GM12878 (cell line): ENCODE data around the gene CDC123. TPM values are rescaled to one million over a fixed set of nuclear protein-coding genes. Genes with fewer than 3 reads are reported as not detected.
A peak's percentile ranks its signal among the peaks of the same experiment; 100 is the strongest.
"Not testable (repeated sequence)": the region's sequence is repeated elsewhere in the genome, so short reads cannot be mapped to it uniquely, and the experiment has no call there.

Experiments
- ATAC-seq: fragments of 200-7000 bp; cut with Tn5 transposase; 3 replicates; pipeline ENCODE4 v1.9.1; 2020; ENCODE audit warnings: mild to moderate bottlenecking, moderate library complexity
- BruUV-seq: library from RNA; stranded (reverse); fragments of 400-500 nt; replicated peaks from 2 replicates; lab custom pipeline; 2021; lab: Mats Ljungman, UMichigan
- CTCF ChIA-PET: fragments of 300-600 bp; sonication (Branson Sonifier 250); formaldehyde crosslinking; extraction: SDS; loops from one replicate; lab custom pipeline; 2021; ENCODE audit warnings: inconsistent platforms; lab: Yijun Ruan, JAX
- POLR2A ChIA-PET: fragments of 350-600 bp; formaldehyde crosslinking; extraction: SDS; loops from one replicate; lab custom pipeline; 2021; ENCODE audit warnings: inconsistent platforms; lab: Charles Lee
- RAD21 ChIA-PET: fragments of 300-600 bp; sonication (Branson Sonifier 250); formaldehyde crosslinking; loops from one replicate; lab custom pipeline; 2023; ENCODE audit warnings: antibody characterized with exemption; ENCODE audit not compliant: unreplicated experiment; lab: Charles Lee
- SMC1A ChIA-PET: fragments of 300-600 bp; sonication (Branson Sonifier 250); formaldehyde crosslinking; loops from one replicate; lab custom pipeline; 2023; ENCODE audit not compliant: unreplicated experiment, uncharacterized antibody; lab: Charles Lee
- DNase-seq: peaks from one replicate; pipeline ENCODE4 v3.0.0-alpha.2; 2011; ENCODE audit warnings: low read depth, low spot score
- FAIRE-seq: peaks from 3 replicates; lab custom pipeline; 2011; peaks lifted over from hg19 to GRCh38; lab: Jason Lieb, UNC
- H2AFZ ChIP-seq: 2 replicates; pipeline ENCODE4 v1.6.0; 2011; ENCODE audit warnings: low read depth, low read length, control low read depth; ENCODE audit not compliant: control insufficient read depth
- H3K27ac ChIP-seq: 2 replicates; pipeline ENCODE4 v1.5.1; 2011; ENCODE audit warnings: control low read depth; ENCODE audit not compliant: control insufficient read depth, insufficient read depth
- H3K27me3 ChIP-seq, 2 experiments: replicated peaks in 1 of 2; 2 replicates each; pipeline versions ENCODE4 v1.6.0 to v1.6.1; 2011; ENCODE audit warnings: low read length in 1 of 2; ENCODE audit not compliant: control insufficient read depth in 2 of 2, insufficient read depth in 2 of 2
- H3K36me3 ChIP-seq, 2 experiments: 2 replicates each; pipeline ENCODE4 v1.5.1; 2011; ENCODE audit warnings: low read length in 1 of 2; ENCODE audit not compliant: control insufficient read depth in 2 of 2, insufficient read depth in 2 of 2
- H3K4me1 ChIP-seq: 2 replicates; pipeline ENCODE4 v1.6.1; 2011; ENCODE audit warnings: mild to moderate bottlenecking, low read length, moderate library complexity, mixed read lengths; ENCODE audit not compliant: control insufficient read depth, insufficient read depth
- H3K4me2 ChIP-seq: 2 replicates; pipeline ENCODE4 v1.6.0; 2011; ENCODE audit warnings: control low read depth; ENCODE audit not compliant: control insufficient read depth, insufficient read depth
- H3K4me3 ChIP-seq: fragments of 200-600 bp; sonication (generic); 2 replicates; pipeline ENCODE4 v1.5.1; 2016
- H3K79me2 ChIP-seq: 2 replicates; pipeline ENCODE4 v1.6.0; 2011; ENCODE audit warnings: low read length; ENCODE audit not compliant: control insufficient read depth, insufficient read depth
- H3K9ac ChIP-seq: 2 replicates; pipeline ENCODE4 v1.8.0; 2011; ENCODE audit warnings: low read length, control low read depth, mixed read lengths; ENCODE audit not compliant: control insufficient read depth, insufficient read depth
- H3K9me3 ChIP-seq: replicated peaks from 3 replicates; pipeline ENCODE4 v1.5.1; 2011; ENCODE audit warnings: mild to moderate bottlenecking, low read length; ENCODE audit not compliant: control insufficient read depth, insufficient read depth
- H4K20me1 ChIP-seq: 2 replicates; pipeline ENCODE4 v1.6.0; 2011; ENCODE audit not compliant: control insufficient read depth, insufficient read depth
- CUX1 ChIP-seq: IDR thresholded peaks from 2 replicates; pipeline ENCODE4 v1.6.1; 2012; ENCODE audit warnings: improper control_type of control experiment, low read depth, low read length; ENCODE audit not compliant: insufficient replicate concordance
- DPF2 ChIP-seq: fragments of 450-650 bp; IDR thresholded peaks from 2 replicates; pipeline ENCODE4 v1.6.1; 2017; ENCODE audit warnings: mild to moderate bottlenecking
- LARP7 ChIP-seq: fragments of 450-650 bp; IDR thresholded peaks from 2 replicates; pipeline ENCODE4 v1.6.1; 2017; ENCODE audit warnings: mild to moderate bottlenecking
- NR2F1 ChIP-seq: fragments of 450-650 bp; conservative IDR thresholded peaks from 2 replicates; pipeline ENCODE4 v1.6.1; 2017; ENCODE audit warnings: mild to moderate bottlenecking
- PAX5 ChIP-seq: IDR thresholded peaks from 2 replicates; pipeline ENCODE4 v1.6.1; 2011; ENCODE audit warnings: low read depth, low read length, borderline replicate concordance
- POU2F2 ChIP-seq: IDR thresholded peaks from 3 replicates; pipeline ENCODE4 v1.6.1; 2011; ENCODE audit warnings: low read depth, mild to moderate bottlenecking, low read length, borderline replicate concordance
- RAD51 ChIP-seq: fragments of 450-650 bp; IDR thresholded peaks from 2 replicates; pipeline ENCODE4 v1.6.1; 2016; ENCODE audit warnings: moderate library complexity, mild to moderate bottlenecking, inconsistent platforms
- SMC3 ChIP-seq: IDR thresholded peaks from 2 replicates; pipeline ENCODE4 v1.6.1; 2011; ENCODE audit warnings: low read length, improper control_type of control experiment, borderline replicate concordance
- SUPT20H ChIP-seq: IDR thresholded peaks from 2 replicates; pipeline ENCODE4 v1.6.1; 2011; ENCODE audit warnings: low read depth, mild to moderate bottlenecking, low read length, moderate library complexity, borderline replicate concordance; ENCODE audit not compliant: control insufficient read depth
- SUZ12 ChIP-seq: fragments of 200-600 bp; sonication (generic); IDR thresholded peaks from one replicate; pipeline ENCODE4 v1.6.1; 2018; ENCODE audit warnings: antibody characterized with exemption, mild to moderate bottlenecking; ENCODE audit not compliant: unreplicated experiment
- TBL1XR1 ChIP-seq: IDR thresholded peaks from 2 replicates; pipeline ENCODE4 v1.6.1; 2012; ENCODE audit warnings: low read depth, low read length, improper control_type of control experiment
- WGBS: methylation state at CpG from one replicate; pipeline ENCODE4 v1.1.6; 2016; ENCODE audit warnings: low lambda C conversion rate; ENCODE audit not compliant: insufficient replicate concordance, insufficient coverage; ENCODE audit errors: missing lambda C conversion rate; 5-methylcytosine and 5-hydroxymethylcytosine counted together
- in situ Hi-C: fragments of 300-500 bp; cut with MboI; formaldehyde crosslinking; loops from 9 replicates; pipeline ENCODE4 v1.14.3; 2018; ENCODE audit warnings: mixed read lengths
- intact Hi-C: fragments of 100-400 bp; cut with micrococcal nuclease; formaldehyde crosslinking; loops from one replicate; pipeline ENCODE4 v1.14.2; 2022; ENCODE audit not compliant: unreplicated experiment
- polyA plus RNA-seq, 11 experiments: library from polyadenylated mRNA; depleted of rRNA in 4 of 11; unstranded in 6 of 11; stranded (reverse) in 5 of 11; fragments of >200 nt; fragmentation: Nextera tagmentation in 4 of 11; fragmentation: Illumina TruSeq in 1 of 11; extraction: Ambion mirVana in 4 of 11; extraction: Trizol in 1 of 11; gene quantifications; 1 replicate in 1 of 11; 2 replicates in 10 of 11; pipeline versions ENCODE4 v1.2.1 to v1.2.3, GENCODE V29; 2011 to 2016; ENCODE audit warnings: inconsistent platforms in 2 of 11, missing spikeins in 2 of 11, low read depth in 1 of 11
- total RNA-seq, 4 experiments: library from RNA; depleted of rRNA in 3 of 4; stranded (reverse); fragments of >200 nt in 3 of 4; fragmentation: Illumina TruSeq in 1 of 4; extraction: Trizol in 1 of 4; gene quantifications; 2 replicates each; pipeline versions ENCODE4 v1.2.1 to v1.2.3, GENCODE V29; 2013 to 2021

CDC123 gene
- total and polyA plus RNA-seq, 10 of the 15 experiments (the other 5 are each of a cell fraction or from before 2014, with no cell fraction given), result 128 to 360 (median 209) TPM

DNA sequence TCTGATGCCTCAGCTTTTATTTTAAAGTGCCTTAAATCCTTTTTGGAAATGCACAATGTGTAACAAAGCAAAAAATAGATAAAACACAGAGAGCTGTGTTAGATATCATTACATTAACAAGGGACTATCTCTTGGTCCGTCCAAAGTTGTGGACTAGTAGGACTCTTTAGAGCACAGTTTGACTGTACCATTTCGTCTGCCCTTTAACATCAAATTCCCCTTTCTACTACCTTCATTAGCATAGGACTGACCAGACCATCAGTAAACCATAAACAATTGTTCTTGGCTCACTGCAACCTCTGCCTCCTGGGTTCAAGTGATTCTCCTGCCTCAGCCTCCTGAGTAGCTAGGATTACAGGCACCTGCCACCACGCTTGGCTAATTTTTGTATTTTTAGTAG, 101.8 kb downstream of the CDC123 start:
- H3K4me1 ChIP-seq, FAIRE-seq, H3K9me3 ChIP-seq, BruUV-seq, H3K4me2 ChIP-seq, H3K79me2 ChIP-seq, H3K27me3 ChIP-seq, DNase-seq, in situ Hi-C loops, H3K27ac ChIP-seq, intact Hi-C loops, H4K20me1 ChIP-seq, H3K9ac ChIP-seq, H3K36me3 ChIP-seq, H3K4me3 ChIP-seq: not testable (repeated sequence)
- ChIA-PET RAD21 (interaction anchor here (1.3 kb wide), 1 partner anchor 32 kb away, joined by 6 read pairs; no protein-coding TSS in a partner anchor), CTCF (interaction anchor here (1.2 kb wide), 1 partner anchor 359 kb away, joined by 3 read pairs; no protein-coding TSS in a partner anchor), SMC1A (interaction anchor here (0.6 to 1.4 kb wide), 6 partner anchors 12 to 413 kb away, joined by 3 to 4 read pairs (median 4); no protein-coding TSS in a partner anchor), POLR2A (interaction anchor here (0.6 to 1.0 kb wide), 4 partner anchors 10 to 140 kb away, joined by 3 to 4 read pairs (median 4); no protein-coding TSS in a partner anchor)
- peak; percentile 74 for ATAC-seq
- peak overlapping the region; percentile 26; the same call in 1 of the 2 replicates for H2AFZ ChIP-seq
- WGBS, result 15% methylated on average over 3 of the region's 3 CpGs

- H3K36me3 ChIP-seq, result no peaks in the 10 kb centered on the region
- no peaks in the 10 kb centered on the region for H3K4me1 ChIP-seq
- WGBS, result 86% methylated on average over 14 of the region's 14 CpGs
- no peaks in the 10 kb centered on the region for H3K27me3 ChIP-seq
- FAIRE-seq (no peak), ATAC-seq (no peak), DNase-seq (no peak)
- no peaks in the 10 kb centered on the region for H3K9me3 ChIP-seq
- no peak overlapping the region for H3K4me2 ChIP-seq
- no peaks in the 10 kb centered on the region for H3K79me2 ChIP-seq
- H3K9ac ChIP-seq, result no peak overlapping the region
- no peak overlapping the region for H3K4me3 ChIP-seq
- in situ Hi-C loops (no loop called here), intact Hi-C loops (no loop called here)
- no TSS peak for BruUV-seq
- H4K20me1 ChIP-seq, result no peaks in the 10 kb centered on the region
- SMC1A ChIA-PET, result interaction anchor here (0.8 kb wide), 1 partner anchor 18 kb away, joined by 3 read pairs; no protein-coding TSS in a partner anchor
- CTCF ChIA-PET, result no interaction called here
- no peak overlapping the region for H2AFZ ChIP-seq
- RAD21 ChIA-PET, result interaction anchor here (0.9 kb wide), 1 partner anchor 35 kb away, joined by 3 read pairs; no protein-coding TSS in a partner anchor
- POLR2A ChIA-PET, result interaction anchor here (0.7 kb wide), 1 partner anchor 51 kb away, joined by 3 read pairs; no protein-coding TSS in a partner anchor
- no peak overlapping the region for H3K27ac ChIP-seq
- TF ChIP-seq SMC3 (no peak), CUX1 (no peak), LARP7 (no peak), DPF2 (no peak), SUPT20H (no peak), PAX5 (no peak), SUZ12 (no peak), POU2F2 (no peak), RAD51 (no peak), NR2F1 (no peak), TBL1XR1 (no peak)
Measured at GRCh38 chr10:12299222-12299965, 103.4 kb downstream of the CDC123 start.
